RWPE2 (cell line): Measurements from ENCODE around the gene CYFIP1.
A peak's percentile ranks its signal among the peaks of the same experiment; 100 is the strongest.

ENCODE experiments used
- ATAC-seq: fragments of 200-7000 bp; cut with Tn5 transposase; 3 replicates; pipeline ENCODE4 v1.9.1; 2021; ENCODE audit warnings: low read depth
- DNase-seq: peaks from one replicate; pipeline ENCODE4 v3.0.0-alpha.2; 2020; ENCODE audit warnings: low spot score
- H3K27ac ChIP-seq: fragments of 450-650 bp; 2 replicates; pipeline ENCODE4 v1.5.1; 2017; ENCODE audit warnings: mild to moderate bottlenecking; ENCODE audit not compliant: poor library complexity, severe bottlenecking
- H3K27me3 ChIP-seq: fragments of 250-450 bp; sonication (Bioruptor Pico); 2 replicates; pipeline ENCODE4 v1.5.1; 2021; ENCODE audit warnings: mild to moderate bottlenecking, moderate library complexity; ENCODE audit not compliant: insufficient read depth, poor library complexity, severe bottlenecking
- H3K36me3 ChIP-seq: fragments of 250-450 bp; sonication (Bioruptor Pico); 2 replicates; pipeline ENCODE4 v1.5.1; 2020; ENCODE audit warnings: low read depth, mild to moderate bottlenecking, moderate library complexity
- H3K4me1 ChIP-seq: fragments of 250-450 bp; sonication (Bioruptor Pico); 2 replicates; pipeline ENCODE4 v1.5.1; 2021; ENCODE audit warnings: mild to moderate bottlenecking, moderate library complexity; ENCODE audit not compliant: insufficient read depth, poor library complexity, severe bottlenecking
- H3K4me3 ChIP-seq: fragments of 250-450 bp; sonication (Bioruptor Pico); 2 replicates; pipeline ENCODE4 v1.5.1; 2021; ENCODE audit warnings: mild to moderate bottlenecking, moderate library complexity; ENCODE audit not compliant: severe bottlenecking
- H3K9me3 ChIP-seq: fragments of 250-450 bp; sonication (Bioruptor Pico); 2 replicates; pipeline ENCODE4 v1.5.1; 2021; ENCODE audit warnings: mild to moderate bottlenecking, moderate library complexity; ENCODE audit not compliant: severe bottlenecking
- TF ChIP-seq, protein P1 (sequence below): fragments of 450-650 bp; IDR thresholded peaks from one replicate; pipeline ENCODE4 v1.5.1; 2017; ENCODE audit warnings: mild to moderate bottlenecking, moderate library complexity; ENCODE audit not compliant: poor library complexity, severe bottlenecking

CYFIP1 gene

DNA sequence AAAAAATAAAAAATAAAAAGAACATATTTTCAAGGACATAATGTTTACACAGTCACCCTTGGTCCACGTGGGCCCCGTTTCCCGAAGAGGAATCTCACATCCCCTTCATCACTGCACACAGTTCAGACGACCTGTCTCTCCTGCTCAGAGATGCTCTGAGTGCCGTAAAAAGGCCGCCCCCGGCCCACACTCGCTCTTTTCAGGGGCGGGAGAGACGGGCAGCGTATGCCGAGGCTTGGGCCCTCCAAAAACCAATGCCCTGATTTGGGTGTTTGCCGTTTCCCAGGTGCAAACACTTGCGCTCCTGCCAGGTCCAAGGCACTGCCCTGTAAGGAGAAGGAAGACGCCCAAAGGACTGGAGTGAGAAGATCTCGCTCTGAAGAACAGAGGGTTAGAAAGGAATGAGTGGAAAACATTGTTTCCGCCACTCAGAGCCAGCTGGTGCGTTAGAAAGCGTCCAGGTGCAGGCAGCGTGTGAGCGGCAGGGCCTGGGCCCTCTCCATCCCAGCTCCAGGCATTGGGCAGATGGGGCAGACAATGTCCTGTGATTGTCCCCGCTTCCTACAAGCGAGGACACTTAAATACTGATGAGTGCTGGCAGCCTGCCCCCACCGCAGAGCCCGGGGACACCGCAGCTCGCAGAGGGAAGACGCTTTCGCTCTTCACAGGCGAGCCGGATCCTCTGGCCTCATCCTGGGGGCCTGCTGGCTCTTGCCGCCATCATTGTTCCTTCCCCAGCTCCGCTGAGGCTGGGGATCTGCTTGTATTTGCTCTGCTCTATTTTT is 88.5 kb downstream of the CYFIP1 start:
- ATAC-seq = no peak
- peak; percentile 59 for DNase-seq
- Histone ChIP-seq H3K9me3 (no peaks in the 10 kb centered on the region), H3K4me1 (peaks cover 16% of the 10 kb centered on the region), H3K27me3 (no peaks in the 10 kb centered on the region), H3K36me3 (peaks cover 44% of the 10 kb centered on the region), H3K4me3 (no peak overlapping the region), H3K27ac (no peak overlapping the region)
- TF ChIP-seq, protein P1, sequence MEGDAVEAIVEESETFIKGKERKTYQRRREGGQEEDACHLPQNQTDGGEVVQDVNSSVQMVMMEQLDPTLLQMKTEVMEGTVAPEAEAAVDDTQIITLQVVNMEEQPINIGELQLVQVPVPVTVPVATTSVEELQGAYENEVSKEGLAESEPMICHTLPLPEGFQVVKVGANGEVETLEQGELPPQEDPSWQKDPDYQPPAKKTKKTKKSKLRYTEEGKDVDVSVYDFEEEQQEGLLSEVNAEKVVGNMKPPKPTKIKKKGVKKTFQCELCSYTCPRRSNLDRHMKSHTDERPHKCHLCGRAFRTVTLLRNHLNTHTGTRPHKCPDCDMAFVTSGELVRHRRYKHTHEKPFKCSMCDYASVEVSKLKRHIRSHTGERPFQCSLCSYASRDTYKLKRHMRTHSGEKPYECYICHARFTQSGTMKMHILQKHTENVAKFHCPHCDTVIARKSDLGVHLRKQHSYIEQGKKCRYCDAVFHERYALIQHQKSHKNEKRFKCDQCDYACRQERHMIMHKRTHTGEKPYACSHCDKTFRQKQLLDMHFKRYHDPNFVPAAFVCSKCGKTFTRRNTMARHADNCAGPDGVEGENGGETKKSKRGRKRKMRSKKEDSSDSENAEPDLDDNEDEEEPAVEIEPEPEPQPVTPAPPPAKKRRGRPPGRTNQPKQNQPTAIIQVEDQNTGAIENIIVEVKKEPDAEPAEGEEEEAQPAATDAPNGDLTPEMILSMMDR = no peak

DNA sequence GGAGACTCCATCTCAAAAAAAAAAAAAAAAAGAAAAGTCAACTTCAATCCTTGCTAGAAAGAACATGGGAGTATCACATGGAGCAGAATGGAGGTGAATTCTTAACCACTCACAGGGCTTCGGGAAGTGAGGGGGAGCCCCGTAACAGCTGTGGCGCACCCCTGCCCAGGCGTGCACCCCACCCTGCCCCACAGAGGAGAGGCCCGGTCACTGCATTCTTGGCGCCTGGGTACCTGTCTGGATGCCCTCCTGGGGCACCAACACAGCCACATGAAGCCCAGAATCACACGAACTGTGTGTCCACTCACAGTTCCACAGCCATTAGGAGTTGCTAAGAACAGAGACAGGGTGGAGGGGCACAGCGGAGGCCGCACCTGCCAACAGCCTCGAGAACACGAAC is 89.9 kb downstream of the CYFIP1 start:
- peaks cover 5% of the 10 kb centered on the region for H3K4me1 ChIP-seq
- no peaks in the 10 kb centered on the region for H3K27me3 ChIP-seq
- TF ChIP-seq, protein P1 = no peak
- no peak overlapping the region for H3K4me3 ChIP-seq
- H3K9me3 ChIP-seq = no peaks in the 10 kb centered on the region
- H3K27ac ChIP-seq = no peak overlapping the region
- no peak for ATAC-seq
- H3K36me3 ChIP-seq = peaks cover 54% of the 10 kb centered on the region
- DNase-seq = peak; percentile 57

DNA sequence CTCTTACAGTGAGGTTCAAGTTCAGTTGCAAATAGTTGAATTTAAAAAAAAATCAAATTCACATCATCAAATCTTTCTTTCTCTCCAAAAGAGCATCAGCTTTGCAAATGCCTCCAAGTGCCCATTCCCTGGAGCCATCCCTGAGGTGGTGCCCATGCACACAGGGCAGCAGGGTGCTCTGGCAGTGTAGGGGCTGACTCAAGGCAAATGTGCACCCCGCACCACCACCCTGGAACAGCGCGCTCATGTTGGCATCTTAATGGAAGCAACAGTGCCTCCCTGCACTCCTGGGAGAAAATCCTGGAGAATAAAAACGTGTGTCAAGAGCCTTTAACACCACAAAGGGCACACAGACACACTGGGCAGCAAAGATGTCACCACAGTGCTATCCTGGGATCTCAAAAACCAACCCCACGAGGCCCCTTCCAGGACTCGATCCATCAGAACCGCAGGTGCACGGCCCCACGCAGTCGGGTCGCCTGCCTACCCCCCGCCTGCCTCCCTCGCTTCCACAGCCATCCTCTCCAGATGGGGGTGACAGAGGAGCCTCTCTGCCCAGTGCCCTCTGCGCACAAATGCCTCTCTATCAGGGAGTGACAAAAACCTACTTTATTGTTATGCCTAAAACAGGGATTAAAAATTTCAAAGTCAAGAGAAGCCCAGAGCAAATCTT is 90.9 kb downstream of the CYFIP1 start:
- Histone ChIP-seq H3K9me3 (no peaks in the 10 kb centered on the region), H3K27ac (no peak overlapping the region)

DNA sequence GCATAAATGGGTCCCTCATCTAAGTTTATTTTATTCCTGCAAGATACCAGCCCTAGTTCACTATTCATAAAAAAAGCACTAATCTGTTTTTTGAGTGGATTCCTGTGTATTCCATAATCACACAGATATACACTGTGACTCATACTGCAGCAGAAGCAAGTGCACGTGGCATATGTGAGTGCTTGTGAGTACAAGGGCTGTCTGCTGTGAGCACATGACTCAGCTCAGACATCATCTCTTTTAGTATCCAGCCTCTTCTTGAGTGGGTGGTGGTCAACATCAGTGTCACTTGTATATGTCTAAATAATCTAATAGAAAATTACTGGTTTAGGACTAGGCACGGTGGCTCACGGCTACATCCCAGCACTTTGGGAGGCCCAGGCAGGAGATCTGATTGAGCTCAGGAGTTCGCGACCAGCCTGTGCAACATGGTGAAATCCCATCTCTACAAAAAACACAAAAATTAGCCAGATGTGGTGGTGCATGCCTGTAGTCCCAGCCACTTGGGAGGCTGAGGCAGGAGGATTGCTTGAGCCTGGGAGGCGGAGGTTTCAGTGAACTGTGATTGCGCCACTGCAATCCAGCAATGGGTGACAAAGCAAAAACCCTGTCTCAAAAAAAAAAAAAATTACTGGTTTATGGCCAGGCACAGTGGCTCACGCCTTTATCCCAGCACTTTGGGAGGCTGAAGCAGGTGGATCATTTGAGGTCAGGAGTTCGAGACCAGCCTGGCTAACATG is 91.9 kb downstream of the CYFIP1 start:
- DNase-seq = peak; percentile 72
- no peaks in the 10 kb centered on the region for H3K27me3 ChIP-seq
- no peak overlapping the region for H3K4me3 ChIP-seq
- peak; percentile 97 for ATAC-seq
- TF ChIP-seq, protein P1 = no peak
- no peaks in the 10 kb centered on the region for H3K9me3 ChIP-seq
- H3K36me3 ChIP-seq = peaks cover 47% of the 10 kb centered on the region
- H3K4me1 ChIP-seq = no peaks in the 10 kb centered on the region
- H3K27ac ChIP-seq = peak overlapping the region; percentile 9

More for the DNA sequence above, 90.9 kb downstream of the CYFIP1 start:
- H3K27me3 ChIP-seq = no peaks in the 10 kb centered on the region
- no peak overlapping the region for H3K4me3 ChIP-seq
- ATAC-seq (no peak), DNase-seq (peak; percentile 63)
- peaks cover 51% of the 10 kb centered on the region for H3K36me3 ChIP-seq
- TF ChIP-seq, protein P1 = no peak
- no peaks in the 10 kb centered on the region for H3K4me1 ChIP-seq
